GM12878 (cell line): Measurements from ENCODE around the gene UVRAG.
"Not testable (repeated sequence)": the region's sequence is repeated elsewhere in the genome, so short reads cannot be mapped to it uniquely, and the experiment has no call there.

Experiments used
- ASH2L ChIP-seq: fragments of 300-600, 200-600 bp; sonication (generic); IDR thresholded peaks from 2 replicates; pipeline ENCODE4 v1.6.1; 2017; ENCODE audit warnings: low read depth, mild to moderate bottlenecking, borderline replicate concordance
- EZH2 ChIP-seq: IDR thresholded peaks from 2 replicates; pipeline ENCODE4 v1.6.1; 2012; ENCODE audit warnings: low read depth, mild to moderate bottlenecking, control low read depth, inconsistent platforms, low read length, borderline replicate concordance; ENCODE audit not compliant: control insufficient read depth
- MTA3 ChIP-seq: IDR thresholded peaks from 2 replicates; pipeline ENCODE4 v1.6.1; 2012; ENCODE audit warnings: low read length, inconsistent platforms, borderline replicate concordance
- MYC ChIP-seq: IDR thresholded peaks from 2 replicates; pipeline ENCODE4 v1.6.1; 2011; ENCODE audit warnings: mild to moderate bottlenecking, low read length, moderate library complexity, inconsistent platforms; ENCODE audit not compliant: insufficient read depth, insufficient replicate concordance, insufficient read length, severe bottlenecking
- POLR2A ChIP-seq: IDR thresholded peaks from 2 replicates; pipeline ENCODE4 v1.6.1; 2011; ENCODE audit warnings: low read depth, mild to moderate bottlenecking, low read length
- RAD21 ChIP-seq: IDR thresholded peaks from 2 replicates; pipeline ENCODE4 v1.6.1; 2011; ENCODE audit warnings: mild to moderate bottlenecking, low read depth, low read length, moderate library complexity; ENCODE audit not compliant: insufficient read depth
- SPI1 ChIP-seq: IDR thresholded peaks from 2 replicates; pipeline ENCODE4 v1.6.1; 2011; ENCODE audit warnings: low read depth, mild to moderate bottlenecking, low read length, moderate library complexity, borderline replicate concordance; ENCODE audit not compliant: insufficient read depth
- TF ChIP-seq, protein P1 (sequence below), 3 experiments: IDR thresholded peaks in 2 of 3; conservative IDR thresholded peaks in 1 of 3; 2 replicates each; pipeline ENCODE4 v1.5.1; 2011; ENCODE audit warnings: low read depth in 3 of 3, low read length in 3 of 3, mild to moderate bottlenecking in 3 of 3, control low read depth in 2 of 3, moderate library complexity in 2 of 3, inconsistent platforms in 1 of 3, mixed read lengths in 1 of 3; ENCODE audit not compliant: control insufficient read depth in 2 of 3, insufficient read depth in 1 of 3; ENCODE audit errors: extremely low read depth in 1 of 3
- TF ChIP-seq, protein P2 (sequence below): IDR thresholded peaks from 2 replicates; pipeline ENCODE4 v1.6.1; 2012; ENCODE audit warnings: low read depth, low read length, improper control_type of control experiment

DNA sequence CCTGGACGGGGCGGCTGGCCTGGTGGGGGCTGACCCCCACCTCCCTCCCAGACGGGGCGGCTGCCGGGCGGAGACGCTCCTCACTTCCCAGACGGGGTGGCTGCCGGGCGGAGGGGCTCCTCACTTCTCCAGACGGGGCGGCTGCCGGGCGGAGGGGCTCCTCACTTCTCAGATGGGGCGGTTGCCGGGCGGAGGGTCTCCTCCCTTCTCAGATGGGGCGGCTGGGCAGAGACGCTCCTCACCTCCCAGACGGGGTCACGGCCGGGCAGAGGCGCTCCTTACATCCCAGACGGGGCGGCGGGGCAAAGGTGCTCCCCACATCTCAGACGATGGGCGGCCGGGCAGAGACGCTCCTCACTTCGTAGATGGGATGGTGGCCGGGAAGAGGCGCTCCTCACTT lies 62.9 kb downstream of the UVRAG start:
- TF ChIP-seq POLR2A, EZH2, SPI1, MTA3, ASH2L, RAD21, MYC: not testable (repeated sequence)
- TF ChIP-seq, protein P1, sequence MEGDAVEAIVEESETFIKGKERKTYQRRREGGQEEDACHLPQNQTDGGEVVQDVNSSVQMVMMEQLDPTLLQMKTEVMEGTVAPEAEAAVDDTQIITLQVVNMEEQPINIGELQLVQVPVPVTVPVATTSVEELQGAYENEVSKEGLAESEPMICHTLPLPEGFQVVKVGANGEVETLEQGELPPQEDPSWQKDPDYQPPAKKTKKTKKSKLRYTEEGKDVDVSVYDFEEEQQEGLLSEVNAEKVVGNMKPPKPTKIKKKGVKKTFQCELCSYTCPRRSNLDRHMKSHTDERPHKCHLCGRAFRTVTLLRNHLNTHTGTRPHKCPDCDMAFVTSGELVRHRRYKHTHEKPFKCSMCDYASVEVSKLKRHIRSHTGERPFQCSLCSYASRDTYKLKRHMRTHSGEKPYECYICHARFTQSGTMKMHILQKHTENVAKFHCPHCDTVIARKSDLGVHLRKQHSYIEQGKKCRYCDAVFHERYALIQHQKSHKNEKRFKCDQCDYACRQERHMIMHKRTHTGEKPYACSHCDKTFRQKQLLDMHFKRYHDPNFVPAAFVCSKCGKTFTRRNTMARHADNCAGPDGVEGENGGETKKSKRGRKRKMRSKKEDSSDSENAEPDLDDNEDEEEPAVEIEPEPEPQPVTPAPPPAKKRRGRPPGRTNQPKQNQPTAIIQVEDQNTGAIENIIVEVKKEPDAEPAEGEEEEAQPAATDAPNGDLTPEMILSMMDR (IDR thresholded peaks at IDR 0.05 in 2 of 3, conservative IDR thresholded peaks at IDR 0.05 in 1 of 3; ENCODE audit: control insufficient read depth in 2 of 3, extremely low read depth in 1 of 3, insufficient read depth in 1 of 3, low read depth in 3 of 3, low read length in 3 of 3): not testable (repeated sequence)
- TF ChIP-seq, protein P2, sequence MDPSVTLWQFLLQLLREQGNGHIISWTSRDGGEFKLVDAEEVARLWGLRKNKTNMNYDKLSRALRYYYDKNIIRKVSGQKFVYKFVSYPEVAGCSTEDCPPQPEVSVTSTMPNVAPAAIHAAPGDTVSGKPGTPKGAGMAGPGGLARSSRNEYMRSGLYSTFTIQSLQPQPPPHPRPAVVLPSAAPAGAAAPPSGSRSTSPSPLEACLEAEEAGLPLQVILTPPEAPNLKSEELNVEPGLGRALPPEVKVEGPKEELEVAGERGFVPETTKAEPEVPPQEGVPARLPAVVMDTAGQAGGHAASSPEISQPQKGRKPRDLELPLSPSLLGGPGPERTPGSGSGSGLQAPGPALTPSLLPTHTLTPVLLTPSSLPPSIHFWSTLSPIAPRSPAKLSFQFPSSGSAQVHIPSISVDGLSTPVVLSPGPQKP: not testable (repeated sequence)
